Activated T-cell treated with anti-CD3 and anti-CD28 coated beads for 4 hours (primary cell): ENCODE data around the gene CTNNA1.

ENCODE experiments used
- DNase-seq: peaks from one replicate; pipeline ENCODE4 v3.0.0-alpha.2; 2020

Gene CTNNA1

GRCh38 chr5:138952962-138953361 is 199.7 kb downstream of the CTNNA1 start:
- DNase-seq: no peak

GRCh38 chr5:138953387-138954256 is 200.4 kb downstream of the CTNNA1 start:
- no peak for DNase-seq

DNA sequence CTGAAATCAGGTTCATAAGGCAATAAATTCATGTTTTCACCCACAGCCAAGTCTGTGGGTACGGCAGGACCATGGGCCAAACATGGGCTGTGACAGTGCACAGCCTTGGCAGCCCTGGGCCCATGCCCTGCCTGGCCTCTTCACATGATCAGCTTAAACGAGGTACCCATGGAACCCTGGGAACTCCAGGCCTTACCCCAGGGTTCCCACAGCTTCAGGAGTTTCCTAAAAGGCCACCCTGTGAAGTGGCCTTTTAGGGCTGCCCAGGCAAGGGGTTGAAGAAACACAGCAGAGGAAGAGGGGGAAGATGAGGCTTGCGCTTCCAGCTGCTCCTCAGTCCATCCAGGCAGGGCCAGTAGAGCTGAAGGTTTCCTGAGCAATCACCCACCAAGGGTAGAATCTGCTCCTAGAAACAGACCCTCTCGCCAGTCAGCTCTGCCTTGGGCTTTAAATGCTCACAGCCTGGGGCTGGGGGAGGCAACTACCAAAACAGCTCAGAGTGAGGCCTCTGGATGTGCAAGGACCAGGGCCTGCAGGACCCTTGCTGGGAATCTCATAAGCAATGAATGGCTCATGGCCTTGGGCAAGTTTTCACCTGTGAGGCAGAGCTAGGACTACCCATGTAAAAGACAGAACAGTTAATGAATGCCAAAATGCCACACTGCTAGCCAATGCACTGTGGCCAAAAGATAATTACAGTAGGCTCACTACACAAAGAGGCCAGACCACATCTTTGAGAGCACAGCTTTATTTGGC is 201.2 kb downstream of the CTNNA1 start:
- DNase-seq: no peak

GRCh38 chr5:138955013-138955660 is 201.9 kb downstream of the CTNNA1 start:
- DNase-seq: no peak

DNA sequence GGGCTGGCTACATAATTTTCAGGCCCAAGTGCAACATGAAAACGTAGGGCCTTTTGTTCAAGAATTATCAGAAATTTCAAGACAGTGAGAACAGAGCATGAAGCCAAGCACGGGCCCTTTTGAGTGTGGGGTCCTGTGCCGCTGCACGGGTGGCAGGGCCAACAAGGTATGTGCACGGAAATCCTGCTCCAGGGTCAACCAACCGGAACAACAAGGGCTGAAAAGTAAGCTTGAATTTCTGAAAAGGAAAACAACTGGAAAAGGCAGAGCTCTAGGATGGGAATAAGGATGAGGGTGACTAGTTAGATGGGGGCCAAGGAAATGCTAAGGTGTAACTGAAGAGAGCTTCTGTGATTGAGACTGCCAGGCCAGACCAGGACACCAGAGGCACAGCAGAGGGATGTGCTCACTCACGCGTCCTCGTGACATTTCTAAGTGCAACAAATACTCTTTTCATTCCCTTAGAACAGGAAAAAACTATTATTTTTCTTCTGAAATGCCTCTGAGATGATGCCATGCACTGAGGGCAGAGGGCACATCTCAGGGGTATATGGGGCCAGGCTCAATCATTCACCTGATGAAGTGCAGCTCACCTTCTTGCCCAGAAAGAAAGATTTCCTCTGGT is 202.6 kb downstream of the CTNNA1 start:
- DNase-seq: no peak

DNA sequence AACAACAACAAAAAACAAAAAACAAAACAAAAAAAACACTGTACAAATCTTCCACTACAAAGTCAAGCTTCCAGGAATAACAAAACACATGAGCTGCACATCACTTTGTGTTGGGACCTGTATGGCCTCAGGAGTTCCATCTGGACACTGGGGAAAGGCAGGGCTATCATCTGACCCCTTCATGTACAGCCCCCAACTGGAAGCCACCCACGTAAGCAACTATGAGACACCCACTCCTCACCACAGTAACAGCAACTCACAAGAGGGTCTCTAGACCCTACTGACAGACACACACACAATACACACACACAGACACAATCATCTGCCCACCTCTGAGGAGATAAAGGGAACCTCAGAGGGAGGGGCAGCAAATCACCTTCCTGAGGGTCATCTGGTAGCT is 203.6 kb downstream of the CTNNA1 start:
- no peak for DNase-seq

- no peak for DNase-seq
Observed at GRCh38 chr5:138960145-138960692, 207.0 kb downstream of the CTNNA1 start.

DNA sequence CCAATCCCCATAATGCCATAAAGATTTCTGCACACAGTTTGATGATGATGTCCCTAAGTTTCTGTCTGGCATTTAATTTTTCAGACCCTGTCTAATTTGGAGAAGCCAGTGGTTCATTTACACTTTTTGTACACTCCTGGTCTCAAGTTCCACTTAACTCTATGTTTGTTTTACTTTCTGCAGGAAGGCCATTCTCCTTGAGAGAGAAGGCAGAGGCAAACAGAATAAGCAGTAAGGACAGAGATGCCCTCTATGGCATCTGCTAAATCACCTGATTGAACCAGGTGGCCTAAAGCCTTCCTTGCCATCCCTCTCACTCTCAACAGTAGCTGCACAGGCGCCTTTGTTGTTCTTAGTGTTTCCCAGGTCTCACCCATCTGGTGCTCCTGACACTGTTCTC is 208.0 kb downstream of the CTNNA1 start:
- DNase-seq: no peak

DNA sequence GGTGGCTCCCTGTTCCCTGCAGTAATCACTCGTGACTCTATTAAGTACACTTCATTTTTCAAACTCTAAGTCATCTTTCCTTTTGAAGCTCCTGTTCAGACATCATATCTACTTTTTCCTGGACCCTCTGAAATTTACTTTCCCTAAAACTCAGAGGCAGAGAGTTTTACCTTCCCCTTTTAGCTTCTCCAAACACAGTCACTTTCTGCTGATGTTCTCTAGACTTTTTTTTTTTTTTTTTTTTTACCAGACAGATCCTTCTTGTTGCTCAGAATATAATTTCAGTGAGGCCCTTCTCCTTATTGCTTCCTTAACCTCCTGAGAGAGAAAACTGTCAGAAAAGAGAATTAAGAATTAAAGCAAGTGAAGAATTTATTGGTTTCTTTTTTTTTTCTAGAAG is 208.5 kb downstream of the CTNNA1 start:
- DNase-seq: no peak

DNA sequence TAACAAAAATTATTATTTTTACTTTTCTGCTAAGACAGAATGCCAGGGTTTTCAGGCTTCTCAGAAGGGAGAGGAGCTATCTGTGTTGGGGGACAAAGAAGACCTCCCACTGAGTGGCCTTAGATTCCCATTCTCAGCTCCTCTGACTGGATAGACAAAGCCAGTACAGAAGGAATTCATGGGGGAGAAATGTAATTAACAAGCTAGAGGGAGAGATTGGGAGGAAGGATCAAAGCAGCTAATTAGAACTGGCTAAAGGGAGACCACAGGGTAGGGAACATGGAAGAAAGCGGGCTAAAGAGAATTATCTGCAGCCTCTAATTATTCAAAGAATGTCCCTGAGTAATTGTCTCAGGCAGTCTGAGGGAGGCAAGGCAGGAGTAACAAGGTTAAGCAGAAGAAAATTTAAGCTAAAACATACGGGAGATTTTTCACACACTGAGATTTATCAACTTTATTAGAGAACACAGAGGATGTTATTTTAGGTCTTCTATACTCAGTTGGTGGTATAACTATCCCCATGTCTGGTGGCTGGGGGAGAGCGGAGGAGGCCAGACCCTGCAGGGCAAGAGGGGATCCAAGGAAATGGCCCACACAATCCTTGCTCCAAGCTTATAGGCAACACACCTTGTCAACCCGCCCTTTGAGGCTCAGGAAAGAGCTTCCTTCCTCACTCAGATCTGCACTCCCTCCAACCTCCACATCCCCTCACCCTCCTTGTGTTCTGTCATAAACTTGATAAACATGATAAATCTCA is 209.6 kb downstream of the CTNNA1 start:
- no peak for DNase-seq

GRCh38 chr5:138963763-138964371 is 210.6 kb downstream of the CTNNA1 start:
- no peak for DNase-seq

GRCh38 chr5:138964647-138965201 is 211.5 kb downstream of the CTNNA1 start:
- no peak for DNase-seq

- no peak for DNase-seq
Observed at GRCh38 chr5:138965626-138966025, 212.4 kb downstream of the CTNNA1 start.

DNA sequence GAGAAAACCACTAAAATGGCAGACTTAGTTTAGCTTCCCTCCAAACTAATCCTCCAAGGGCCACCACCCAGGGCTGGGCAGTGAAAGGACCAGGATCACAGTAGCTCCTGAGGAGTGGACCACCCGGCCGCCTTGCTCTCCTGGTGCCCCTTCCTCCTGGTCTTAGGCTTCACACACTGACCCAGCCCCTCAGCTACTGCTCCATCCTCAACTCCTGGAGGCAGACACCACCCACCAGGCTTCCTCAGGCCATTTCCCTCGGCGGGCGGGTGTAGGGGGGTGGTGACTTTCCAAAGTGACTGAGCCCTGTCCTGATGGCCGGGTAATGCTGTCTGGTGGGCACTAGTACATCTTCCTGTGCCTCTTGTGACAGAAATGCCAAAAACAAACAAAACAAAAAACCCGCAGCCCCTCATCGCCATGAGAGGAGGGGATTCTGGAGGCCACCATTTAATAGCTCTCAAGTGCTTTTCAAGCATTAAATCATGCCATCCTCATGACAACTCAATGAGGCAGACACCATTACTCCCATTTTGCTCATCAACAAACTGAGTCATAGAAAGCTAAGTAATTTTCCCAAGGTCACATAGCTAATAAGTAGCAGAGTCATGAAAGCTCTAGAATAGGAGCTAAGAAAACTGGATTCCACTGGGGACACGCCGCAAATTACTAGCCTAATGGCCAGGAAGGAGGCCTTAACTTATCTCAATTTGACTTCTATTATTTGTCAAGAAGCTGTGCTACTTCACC is 213.2 kb downstream of the CTNNA1 start:
- DNase-seq: no peak

DNA sequence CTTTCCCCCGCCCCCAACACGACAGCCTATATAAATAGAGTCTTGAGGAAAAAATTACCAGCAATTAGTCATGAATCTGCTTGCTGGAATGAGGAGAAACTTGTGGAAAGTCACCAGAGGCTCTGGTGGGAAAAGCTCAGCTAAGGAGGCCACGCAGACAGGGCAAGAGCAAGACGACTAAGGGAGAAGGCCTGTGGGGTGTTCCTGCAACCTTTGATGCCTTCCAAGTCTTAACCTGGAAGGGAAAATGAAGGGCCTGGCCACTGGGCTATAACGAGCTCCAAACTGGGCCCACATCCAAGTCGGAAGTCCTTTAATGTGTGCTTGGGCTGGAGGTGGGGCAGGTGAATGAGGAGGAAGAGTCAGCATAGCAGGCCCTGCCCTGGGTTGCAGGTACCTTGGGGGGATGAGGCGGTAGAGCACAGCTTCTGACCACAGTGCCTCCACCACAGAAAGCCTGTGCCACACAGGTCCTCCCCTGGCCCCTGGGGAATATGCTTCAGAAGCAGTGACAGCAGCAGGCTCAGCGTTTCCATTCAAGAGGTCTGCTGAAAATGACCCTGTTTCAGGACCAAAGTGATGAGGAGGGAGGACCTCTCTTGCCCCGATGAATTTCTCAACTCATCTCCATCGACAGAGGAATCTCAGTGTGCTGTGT is 214.7 kb downstream of the CTNNA1 start:
- DNase-seq: no peak

DNA sequence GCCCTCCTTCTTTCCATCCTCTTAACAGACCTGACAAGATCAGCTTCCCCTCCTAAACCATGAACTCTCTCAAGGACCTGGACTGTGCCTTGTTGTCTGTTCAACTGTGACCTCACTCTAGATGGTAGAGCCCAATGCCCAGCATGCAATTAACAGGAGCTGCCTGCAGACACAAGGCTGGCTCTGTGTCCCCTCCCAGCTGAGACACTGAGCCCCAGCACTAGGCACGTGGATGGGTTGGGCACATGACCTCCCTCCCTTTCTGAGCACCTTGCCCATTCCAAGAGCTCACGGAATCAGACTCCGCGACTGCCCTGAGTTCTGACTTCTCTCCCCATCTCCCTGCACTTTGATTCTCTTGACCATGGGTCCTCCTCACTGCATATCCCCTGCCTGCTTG is 215.4 kb downstream of the CTNNA1 start:
- no peak for DNase-seq

- DNase-seq: no peak
Observed at GRCh38 chr5:138969323-138970002, 216.2 kb downstream of the CTNNA1 start.

DNA sequence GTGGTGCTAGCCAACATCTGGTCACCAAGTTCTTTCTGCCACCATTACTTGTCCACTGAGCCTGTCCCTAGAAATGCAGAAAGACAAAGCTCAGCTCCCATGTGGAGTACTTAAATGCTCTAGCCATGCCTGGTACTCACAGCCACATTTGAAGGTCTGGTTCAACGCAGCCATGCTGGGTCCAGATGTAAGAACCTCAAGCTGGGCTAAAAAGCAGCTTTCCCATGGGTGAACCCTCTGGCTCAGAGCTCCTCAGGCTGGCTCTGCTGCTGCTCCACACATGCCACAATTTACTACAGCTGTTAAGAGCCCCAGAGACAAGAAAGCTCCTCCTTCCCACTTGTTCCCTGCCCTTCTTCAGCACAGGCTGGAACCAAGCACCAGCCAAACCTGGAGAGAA is 219.0 kb downstream of the CTNNA1 start:
- no peak for DNase-seq

- DNase-seq: no peak
Observed at GRCh38 chr5:138972836-138973235, 219.6 kb downstream of the CTNNA1 start.
